Subcutaneous adipose tissue (tissue), 4 donors: Measurements from ENCODE around the gene CMTM3. TPM values are rescaled to one million over a fixed set of nuclear protein-coding genes. Genes with fewer than 3 reads are reported as not detected.

Source experiments
- CTCF ChIP-seq: fragments of 450-650 bp; IDR thresholded peaks from one replicate; pipeline ENCODE4 v1.5.1; 2016; ENCODE audit warnings: low read depth, mild to moderate bottlenecking, control low read depth, antibody characterized with exemption, moderate library complexity
- total RNA-seq, 4 donors: library from RNA; depleted of rRNA; stranded (reverse); fragments of >200 nt; gene quantifications; one replicate each; pipeline ENCODE4 v1.1.0, GENCODE V29; 2016

The CMTM3 gene
- total RNA-seq, 4 donors from 2014 or later: 27.5 to 101 (median 43.1) TPM

GRCh38 chr16:66566051-66566901 is 38.2 kb upstream of the CMTM3 start, which contains the start of gene CMTM1:
CMTM1 (plus strand) TSS chr16:66566439; CDS start chr16:66566514, 75 bp downstream.
- TF ChIP-seq CTCF: no peak

DNA sequence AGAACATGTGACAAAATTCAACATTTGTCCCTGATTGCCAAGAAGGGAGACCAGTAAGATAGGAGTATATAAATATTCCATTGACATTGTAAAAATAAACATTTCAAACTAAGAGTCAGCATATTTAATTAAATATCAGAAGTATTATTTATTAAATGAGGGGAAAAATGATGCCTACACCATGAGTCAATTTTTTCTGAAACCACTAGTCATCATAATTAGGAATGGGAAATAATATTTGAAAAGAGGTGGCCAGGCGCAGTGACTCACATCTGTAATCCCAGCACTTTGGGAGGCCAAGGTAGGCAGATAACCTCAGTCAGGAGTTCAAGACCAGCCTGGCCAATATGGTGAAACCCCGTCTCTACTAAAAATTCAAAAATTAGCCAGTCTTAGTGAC is 36.1 kb upstream of the CMTM3 start:
- TF ChIP-seq CTCF: no peak

- TF ChIP-seq CTCF: no peak
Measured at GRCh38 chr16:66569131-66569530, 35.4 kb upstream of the CMTM3 start.

- TF ChIP-seq CTCF: no peak
Measured at GRCh38 chr16:66569827-66570405, 34.6 kb upstream of the CMTM3 start.

GRCh38 chr16:66572356-66572755 is 32.1 kb upstream of the CMTM3 start:
- no peak for TF ChIP-seq CTCF

DNA sequence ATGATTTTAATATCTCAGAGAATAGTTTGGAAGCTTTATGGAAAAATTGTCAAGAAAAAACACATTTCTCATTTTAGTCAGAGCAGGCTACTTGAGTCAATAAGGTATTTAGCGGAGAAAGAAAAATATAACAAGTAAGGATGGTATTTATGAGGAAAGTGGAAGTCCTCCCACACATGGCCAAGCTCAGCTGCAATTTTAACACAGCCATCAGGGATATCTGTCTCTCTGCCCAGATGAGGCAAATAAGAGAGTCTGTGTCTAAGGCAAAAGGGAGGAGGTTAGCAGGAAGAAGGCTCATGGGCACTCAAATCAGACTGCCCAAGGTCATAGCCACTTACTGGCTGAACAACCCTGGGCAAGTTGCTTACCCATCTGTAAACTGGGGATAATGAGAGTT is 30.4 kb upstream of the CMTM3 start:
- TF ChIP-seq CTCF: no peak

- TF ChIP-seq CTCF: no peak
Measured at GRCh38 chr16:66574531-66574930, 30.0 kb upstream of the CMTM3 start.
